Transverse colon (tissue), 4 donors: Measurements from ENCODE around the gene SELPLG.

Source experiments
- EP300 ChIP-seq: sonication (generic); formaldehyde crosslinking; IDR thresholded peaks from one replicate; pipeline ENCODE4 v1.6.1; 2017; ENCODE audit warnings: antibody characterized with exemption, low read depth
- POLR2AphosphoS5 ChIP-seq, 3 donors: sonication (generic); formaldehyde crosslinking; IDR thresholded peaks; one replicate each; pipeline ENCODE4 v1.6.1; 2016; ENCODE audit warnings: antibody characterized with exemption in 3 of 3
- TF ChIP-seq, protein P1 (sequence below), 5 experiments: fragments of 200-600 bp in 3 of 5; fragments of 450-650 bp in 2 of 5; sonication (generic) in 3 of 5; IDR thresholded peaks; 1 replicate in 2 of 5; 2 replicates in 3 of 5; pipeline ENCODE4 v1.5.1; 2016 to 2017; ENCODE audit warnings: antibody characterized with exemption in 5 of 5, inconsistent platforms in 3 of 5, mild to moderate bottlenecking in 2 of 5, moderate library complexity in 1 of 5

DNA sequence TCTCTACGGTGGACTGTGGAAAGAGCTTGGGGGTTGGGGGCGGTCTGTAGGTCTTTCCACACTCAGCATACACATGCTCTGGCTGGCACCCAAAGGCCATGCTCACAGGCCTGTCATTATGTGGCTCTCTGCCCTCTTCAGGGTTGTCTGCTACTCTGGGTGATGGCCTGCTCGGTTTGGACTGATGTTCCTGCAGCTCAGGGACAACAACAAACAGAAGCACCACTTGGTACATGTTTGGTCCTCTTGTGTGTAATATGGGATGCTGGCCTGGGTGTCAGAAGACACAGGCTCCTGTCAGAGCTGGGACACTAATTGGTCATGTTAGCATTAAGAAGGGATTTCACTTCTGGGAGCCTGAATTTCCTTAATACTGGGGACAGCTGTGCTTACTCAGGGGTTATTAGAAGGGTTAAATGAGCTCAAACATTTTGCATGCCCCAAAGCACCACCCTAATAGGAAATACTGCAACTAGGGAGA, 32.7 kb upstream of the SELPLG start:
- TF ChIP-seq, protein P1, sequence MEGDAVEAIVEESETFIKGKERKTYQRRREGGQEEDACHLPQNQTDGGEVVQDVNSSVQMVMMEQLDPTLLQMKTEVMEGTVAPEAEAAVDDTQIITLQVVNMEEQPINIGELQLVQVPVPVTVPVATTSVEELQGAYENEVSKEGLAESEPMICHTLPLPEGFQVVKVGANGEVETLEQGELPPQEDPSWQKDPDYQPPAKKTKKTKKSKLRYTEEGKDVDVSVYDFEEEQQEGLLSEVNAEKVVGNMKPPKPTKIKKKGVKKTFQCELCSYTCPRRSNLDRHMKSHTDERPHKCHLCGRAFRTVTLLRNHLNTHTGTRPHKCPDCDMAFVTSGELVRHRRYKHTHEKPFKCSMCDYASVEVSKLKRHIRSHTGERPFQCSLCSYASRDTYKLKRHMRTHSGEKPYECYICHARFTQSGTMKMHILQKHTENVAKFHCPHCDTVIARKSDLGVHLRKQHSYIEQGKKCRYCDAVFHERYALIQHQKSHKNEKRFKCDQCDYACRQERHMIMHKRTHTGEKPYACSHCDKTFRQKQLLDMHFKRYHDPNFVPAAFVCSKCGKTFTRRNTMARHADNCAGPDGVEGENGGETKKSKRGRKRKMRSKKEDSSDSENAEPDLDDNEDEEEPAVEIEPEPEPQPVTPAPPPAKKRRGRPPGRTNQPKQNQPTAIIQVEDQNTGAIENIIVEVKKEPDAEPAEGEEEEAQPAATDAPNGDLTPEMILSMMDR (IDR thresholded peaks at IDR 0.05), result no peak
- TF ChIP-seq POLR2AphosphoS5 (IDR thresholded peaks at IDR 0.05), result no peak
- no peak for TF ChIP-seq EP300
